LNCAP (cell line): ENCODE measurements around the gene COX7A1.

Source experiments
- CTCF ChIP-seq: fragments of 450-650 bp; IDR thresholded peaks from 2 replicates; pipeline ENCODE4 v1.5.1; 2017; ENCODE audit warnings: mild to moderate bottlenecking

COX7A1 gene

DNA sequence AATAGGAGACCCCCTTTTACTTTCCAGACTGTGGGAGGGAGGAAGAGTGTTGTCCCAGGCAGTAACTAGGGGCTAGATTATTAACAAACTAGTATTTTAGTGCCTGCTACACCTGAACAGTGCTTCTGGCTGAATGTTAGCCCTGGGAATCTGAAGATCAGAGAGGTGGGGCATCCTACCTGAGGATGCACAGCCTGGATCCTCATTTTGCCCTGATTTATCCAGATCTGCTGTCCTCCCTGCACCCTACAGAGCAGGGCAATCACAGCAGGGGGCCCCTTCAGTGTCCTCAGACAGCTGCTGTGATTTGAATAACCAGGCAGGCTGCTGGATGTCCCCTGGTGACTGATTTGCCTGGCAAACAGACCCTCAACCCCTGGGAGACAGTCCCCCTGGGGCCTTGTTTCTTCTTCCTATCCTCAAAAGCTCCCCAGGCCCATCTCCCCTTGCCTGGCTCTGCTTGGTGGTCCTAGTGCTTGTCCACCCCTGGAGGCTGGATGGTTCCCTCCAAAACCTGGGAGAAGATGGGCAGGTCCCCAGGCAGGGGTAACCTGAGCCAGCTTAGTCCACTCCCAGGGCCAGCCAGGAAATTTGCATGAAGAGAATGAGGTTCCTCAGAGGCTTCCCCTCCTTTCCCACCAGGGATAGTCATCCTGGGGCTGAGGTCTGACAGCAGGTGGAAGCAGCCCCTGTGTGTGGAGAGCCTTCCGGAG is 41.6 kb downstream of the COX7A1 start, which contains the start of gene OVOL3:
OVOL3 (plus strand) TSS at position 657 of the 713 bp plus-strand sequence. CDS start 60 bp downstream, outside the sequence.
- no peak for TF ChIP-seq CTCF

GRCh38 chr19:36108684-36109083 is 43.6 kb downstream of the COX7A1 start:
- no peak for TF ChIP-seq CTCF

- TF ChIP-seq CTCF: no peak
Measured at GRCh38 chr19:36106991-36107390, 45.3 kb downstream of the COX7A1 start.

DNA sequence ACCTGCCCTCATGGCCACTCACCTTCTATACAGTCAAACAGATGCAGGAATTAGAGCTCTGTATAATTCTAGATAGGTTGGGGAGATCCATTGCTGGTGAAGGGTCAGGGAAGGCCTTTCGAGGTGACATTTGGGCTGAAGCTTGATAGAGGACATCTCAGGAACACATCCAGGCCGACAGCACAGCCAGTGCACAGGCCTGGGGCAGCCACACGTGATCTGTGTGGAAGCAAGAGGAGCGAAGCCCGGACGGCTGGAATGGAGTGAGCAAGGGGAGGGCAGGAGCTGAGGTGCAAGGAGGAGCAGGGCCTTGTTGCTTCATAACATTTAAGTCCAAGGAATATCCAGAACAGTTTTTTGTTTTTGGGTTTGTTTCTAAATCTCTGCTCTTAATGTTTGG is 45.8 kb downstream of the COX7A1 start:
- no peak for TF ChIP-seq CTCF

- no peak for TF ChIP-seq CTCF
Measured at GRCh38 chr19:36103842-36104552, 48.2 kb downstream of the COX7A1 start.

- no peak for TF ChIP-seq CTCF
Measured at GRCh38 chr19:36103040-36103626, 49.1 kb downstream of the COX7A1 start.

GRCh38 chr19:36101550-36102327 is 50.5 kb downstream of the COX7A1 start:
- TF ChIP-seq CTCF: no peak
